GM12878 (cell line): ENCODE data around the gene ASAP3. TPM values are rescaled to one million over a fixed set of nuclear protein-coding genes. Genes with fewer than 3 reads are reported as not detected.

Experiments used
- ATAC-seq: fragments of 200-7000 bp; cut with Tn5 transposase; 3 replicates; pipeline ENCODE4 v1.9.1; 2020; ENCODE audit warnings: mild to moderate bottlenecking, moderate library complexity
- BruUV-seq: library from RNA; stranded (reverse); fragments of 400-500 nt; replicated peaks from 2 replicates; lab custom pipeline; 2021; lab: Mats Ljungman, UMichigan
- CTCF ChIA-PET: fragments of 300-600 bp; sonication (Branson Sonifier 250); formaldehyde crosslinking; extraction: SDS; loops from one replicate; lab custom pipeline; 2021; ENCODE audit warnings: inconsistent platforms; lab: Yijun Ruan, JAX
- POLR2A ChIA-PET: fragments of 350-600 bp; formaldehyde crosslinking; extraction: SDS; loops from one replicate; lab custom pipeline; 2021; ENCODE audit warnings: inconsistent platforms; lab: Charles Lee
- RAD21 ChIA-PET: fragments of 300-600 bp; sonication (Branson Sonifier 250); formaldehyde crosslinking; loops from one replicate; lab custom pipeline; 2023; ENCODE audit warnings: antibody characterized with exemption; ENCODE audit not compliant: unreplicated experiment; lab: Charles Lee
- SMC1A ChIA-PET: fragments of 300-600 bp; sonication (Branson Sonifier 250); formaldehyde crosslinking; loops from one replicate; lab custom pipeline; 2023; ENCODE audit not compliant: unreplicated experiment, uncharacterized antibody; lab: Charles Lee
- DNase-seq: peaks from one replicate; pipeline ENCODE4 v3.0.0-alpha.2; 2011; ENCODE audit warnings: low read depth, low spot score
- FAIRE-seq: peaks from 3 replicates; lab custom pipeline; 2011; peaks lifted over from hg19 to GRCh38; lab: Jason Lieb, UNC
- H2AFZ ChIP-seq: 2 replicates; pipeline ENCODE4 v1.6.0; 2011; ENCODE audit warnings: low read depth, low read length, control low read depth; ENCODE audit not compliant: control insufficient read depth
- H3K27ac ChIP-seq: 2 replicates; pipeline ENCODE4 v1.5.1; 2011; ENCODE audit warnings: control low read depth; ENCODE audit not compliant: control insufficient read depth, insufficient read depth
- H3K27me3 ChIP-seq, 2 experiments: replicated peaks in 1 of 2; 2 replicates each; pipeline versions ENCODE4 v1.6.0 to v1.6.1; 2011; ENCODE audit warnings: low read length in 1 of 2; ENCODE audit not compliant: control insufficient read depth in 2 of 2, insufficient read depth in 2 of 2
- H3K36me3 ChIP-seq, 2 experiments: 2 replicates each; pipeline ENCODE4 v1.5.1; 2011; ENCODE audit warnings: low read length in 1 of 2; ENCODE audit not compliant: control insufficient read depth in 2 of 2, insufficient read depth in 2 of 2
- H3K4me1 ChIP-seq: 2 replicates; pipeline ENCODE4 v1.6.1; 2011; ENCODE audit warnings: mild to moderate bottlenecking, low read length, moderate library complexity, mixed read lengths; ENCODE audit not compliant: control insufficient read depth, insufficient read depth
- H3K4me2 ChIP-seq: 2 replicates; pipeline ENCODE4 v1.6.0; 2011; ENCODE audit warnings: control low read depth; ENCODE audit not compliant: control insufficient read depth, insufficient read depth
- H3K4me3 ChIP-seq: fragments of 200-600 bp; sonication (generic); 2 replicates; pipeline ENCODE4 v1.5.1; 2016
- H3K79me2 ChIP-seq: 2 replicates; pipeline ENCODE4 v1.6.0; 2011; ENCODE audit warnings: low read length; ENCODE audit not compliant: control insufficient read depth, insufficient read depth
- H3K9ac ChIP-seq: 2 replicates; pipeline ENCODE4 v1.8.0; 2011; ENCODE audit warnings: low read length, control low read depth, mixed read lengths; ENCODE audit not compliant: control insufficient read depth, insufficient read depth
- H3K9me3 ChIP-seq: replicated peaks from 3 replicates; pipeline ENCODE4 v1.5.1; 2011; ENCODE audit warnings: mild to moderate bottlenecking, low read length; ENCODE audit not compliant: control insufficient read depth, insufficient read depth
- H4K20me1 ChIP-seq: 2 replicates; pipeline ENCODE4 v1.6.0; 2011; ENCODE audit not compliant: control insufficient read depth, insufficient read depth
- MEF2A ChIP-seq: IDR thresholded peaks from 2 replicates; pipeline ENCODE4 v1.6.1; 2011; ENCODE audit warnings: low read depth, mild to moderate bottlenecking, low read length, moderate library complexity; ENCODE audit not compliant: insufficient read depth
- NR2C2 ChIP-seq: IDR thresholded peaks from 2 replicates; pipeline ENCODE4 v1.6.1; 2011; ENCODE audit warnings: borderline replicate concordance, low read depth; ENCODE audit not compliant: control insufficient read depth, insufficient read length
- RAD21 ChIP-seq: IDR thresholded peaks from 2 replicates; pipeline ENCODE4 v1.6.1; 2011; ENCODE audit warnings: mild to moderate bottlenecking, low read depth, low read length, moderate library complexity; ENCODE audit not compliant: insufficient read depth
- USF1 ChIP-seq: IDR thresholded peaks from 2 replicates; pipeline ENCODE4 v1.6.1; 2011; ENCODE audit warnings: borderline replicate concordance, low read depth, mild to moderate bottlenecking, moderate library complexity, mixed read lengths, low read length; ENCODE audit not compliant: insufficient read depth; ENCODE audit errors: extremely low read length
- WGBS: methylation state at CpG from one replicate; pipeline ENCODE4 v1.1.6; 2016; ENCODE audit warnings: low lambda C conversion rate; ENCODE audit not compliant: insufficient replicate concordance, insufficient coverage; ENCODE audit errors: missing lambda C conversion rate; 5-methylcytosine and 5-hydroxymethylcytosine counted together
- in situ Hi-C: fragments of 300-500 bp; cut with MboI; formaldehyde crosslinking; loops from 9 replicates; pipeline ENCODE4 v1.14.3; 2018; ENCODE audit warnings: mixed read lengths
- intact Hi-C: fragments of 100-400 bp; cut with micrococcal nuclease; formaldehyde crosslinking; loops from one replicate; pipeline ENCODE4 v1.14.2; 2022; ENCODE audit not compliant: unreplicated experiment
- polyA plus RNA-seq, 11 experiments: library from polyadenylated mRNA; depleted of rRNA in 4 of 11; unstranded in 6 of 11; stranded (reverse) in 5 of 11; fragments of >200 nt; fragmentation: Nextera tagmentation in 4 of 11; fragmentation: Illumina TruSeq in 1 of 11; extraction: Ambion mirVana in 4 of 11; extraction: Trizol in 1 of 11; gene quantifications; 1 replicate in 1 of 11; 2 replicates in 10 of 11; pipeline versions ENCODE4 v1.2.1 to v1.2.3, GENCODE V29; 2011 to 2016; ENCODE audit warnings: inconsistent platforms in 2 of 11, missing spikeins in 2 of 11, low read depth in 1 of 11
- total RNA-seq, 4 experiments: library from RNA; depleted of rRNA in 3 of 4; stranded (reverse); fragments of >200 nt in 3 of 4; fragmentation: Illumina TruSeq in 1 of 4; extraction: Trizol in 1 of 4; gene quantifications; 2 replicates each; pipeline versions ENCODE4 v1.2.1 to v1.2.3, GENCODE V29; 2013 to 2021
- TF ChIP-seq, protein P1 (sequence below): IDR thresholded peaks from 2 replicates; pipeline ENCODE4 v1.6.1; 2012; ENCODE audit warnings: mild to moderate bottlenecking, low read depth, low read length

ASAP3 gene
- total and polyA plus RNA-seq, 10 of the 15 experiments (the other 5 are each of a cell fraction or from before 2014, with no cell fraction given), result 0.04 to 0.92 (median 0.34) TPM; not detected in 1

- 50% methylated on average over 4 of the region's 4 CpGs for WGBS
- H3K27ac ChIP-seq, result no peak overlapping the region
- RAD21 ChIA-PET, result no interaction called here
- no peaks in the 10 kb centered on the region for H3K36me3 ChIP-seq
- in situ Hi-C loops (no loop called here), intact Hi-C loops (no loop called here)
- no peaks in the 10 kb centered on the region for H3K9me3 ChIP-seq
- no peaks in the 10 kb centered on the region for H3K79me2 ChIP-seq
- FAIRE-seq (no peak), DNase-seq (no peak), ATAC-seq (no peak)
- H3K4me3 ChIP-seq, result no peak overlapping the region
- peaks cover 0 to 3% of the 10 kb centered on the region in 2 experiments; a peak in 2 of 4 replicates for H3K27me3 ChIP-seq
- SMC1A ChIA-PET, result interaction anchor here (1.0 kb wide), 1 partner anchor 8 kb away, joined by 3 read pairs; no protein-coding TSS in a partner anchor
- no peaks in the 10 kb centered on the region for H3K4me1 ChIP-seq
- H3K9ac ChIP-seq, result no peak overlapping the region
- POLR2A ChIA-PET, result no interaction called here
- H2AFZ ChIP-seq, result no peak overlapping the region
- no peaks in the 10 kb centered on the region for H4K20me1 ChIP-seq
- no TSS peak for BruUV-seq
- H3K4me2 ChIP-seq, result no peak overlapping the region
- TF ChIP-seq NR2C2, result no peak
- TF ChIP-seq RAD21, result no peak
- TF ChIP-seq USF1, result no peak
- TF ChIP-seq, protein P1, sequence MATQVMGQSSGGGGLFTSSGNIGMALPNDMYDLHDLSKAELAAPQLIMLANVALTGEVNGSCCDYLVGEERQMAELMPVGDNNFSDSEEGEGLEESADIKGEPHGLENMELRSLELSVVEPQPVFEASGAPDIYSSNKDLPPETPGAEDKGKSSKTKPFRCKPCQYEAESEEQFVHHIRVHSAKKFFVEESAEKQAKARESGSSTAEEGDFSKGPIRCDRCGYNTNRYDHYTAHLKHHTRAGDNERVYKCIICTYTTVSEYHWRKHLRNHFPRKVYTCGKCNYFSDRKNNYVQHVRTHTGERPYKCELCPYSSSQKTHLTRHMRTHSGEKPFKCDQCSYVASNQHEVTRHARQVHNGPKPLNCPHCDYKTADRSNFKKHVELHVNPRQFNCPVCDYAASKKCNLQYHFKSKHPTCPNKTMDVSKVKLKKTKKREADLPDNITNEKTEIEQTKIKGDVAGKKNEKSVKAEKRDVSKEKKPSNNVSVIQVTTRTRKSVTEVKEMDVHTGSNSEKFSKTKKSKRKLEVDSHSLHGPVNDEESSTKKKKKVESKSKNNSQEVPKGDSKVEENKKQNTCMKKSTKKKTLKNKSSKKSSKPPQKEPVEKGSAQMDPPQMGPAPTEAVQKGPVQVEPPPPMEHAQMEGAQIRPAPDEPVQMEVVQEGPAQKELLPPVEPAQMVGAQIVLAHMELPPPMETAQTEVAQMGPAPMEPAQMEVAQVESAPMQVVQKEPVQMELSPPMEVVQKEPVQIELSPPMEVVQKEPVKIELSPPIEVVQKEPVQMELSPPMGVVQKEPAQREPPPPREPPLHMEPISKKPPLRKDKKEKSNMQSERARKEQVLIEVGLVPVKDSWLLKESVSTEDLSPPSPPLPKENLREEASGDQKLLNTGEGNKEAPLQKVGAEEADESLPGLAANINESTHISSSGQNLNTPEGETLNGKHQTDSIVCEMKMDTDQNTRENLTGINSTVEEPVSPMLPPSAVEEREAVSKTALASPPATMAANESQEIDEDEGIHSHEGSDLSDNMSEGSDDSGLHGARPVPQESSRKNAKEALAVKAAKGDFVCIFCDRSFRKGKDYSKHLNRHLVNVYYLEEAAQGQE, result no peak
- no peak for TF ChIP-seq MEF2A
- CTCF ChIA-PET, result no interaction called here
Observed at GRCh38 chr1:23416964-23417363, 67.0 kb downstream of the ASAP3 start.
